Hepatocyte (in vitro differentiated cells): ENCODE measurements around the gene RPRD2. TPM values are rescaled to one million over a fixed set of nuclear protein-coding genes. Genes with fewer than 3 reads are reported as not detected.

Experiments
- DNase-seq: peaks from one replicate; pipeline ENCODE4 v3.0.0-alpha.2; 2016; ENCODE audit warnings: low spot score
- H2AFZ ChIP-seq: fragments of 200-600 bp; sonication (generic); 2 replicates; pipeline ENCODE4 v1.6.0; 2016; ENCODE audit warnings: antibody characterized with exemption, mild to moderate bottlenecking
- H3K27ac ChIP-seq: fragments of 200-600 bp; sonication (generic); 2 replicates; pipeline ENCODE4 v1.5.1; 2016; ENCODE audit warnings: mild to moderate bottlenecking
- H3K27me3 ChIP-seq: fragments of 200-600 bp; sonication (generic); 2 replicates; pipeline ENCODE4 v1.6.1; 2016
- H3K36me3 ChIP-seq: fragments of 200-600 bp; sonication (generic); replicated peaks from 2 replicates; pipeline ENCODE4 v1.5.1; 2016; ENCODE audit warnings: low read depth; ENCODE audit not compliant: insufficient read depth
- H3K4me1 ChIP-seq: fragments of 200-600 bp; sonication (generic); 2 replicates; pipeline ENCODE4 v1.5.1; 2016; ENCODE audit warnings: mild to moderate bottlenecking, moderate library complexity; ENCODE audit not compliant: insufficient read depth
- H3K4me2 ChIP-seq: fragments of 200-600 bp; sonication (generic); 2 replicates; pipeline ENCODE4 v1.6.0; 2016
- H3K4me3 ChIP-seq: fragments of 200-600 bp; sonication (generic); 2 replicates; pipeline ENCODE4 v1.5.1; 2016; ENCODE audit warnings: mild to moderate bottlenecking
- H3K79me2 ChIP-seq: fragments of 200-600 bp; sonication (generic); 2 replicates; pipeline ENCODE4 v1.6.0; 2017; ENCODE audit warnings: mild to moderate bottlenecking
- H3K9me2 ChIP-seq: fragments of 200-600 bp; sonication (generic); replicated peaks from 2 replicates; pipeline ENCODE4 v1.6.0; 2017; ENCODE audit warnings: mild to moderate bottlenecking; ENCODE audit not compliant: insufficient read depth
- H3K9me3 ChIP-seq: fragments of 200-600 bp; sonication (generic); 2 replicates; pipeline ENCODE4 v1.5.1; 2016; ENCODE audit warnings: low read depth, mild to moderate bottlenecking
- H4K20me1 ChIP-seq: fragments of 200-600 bp; sonication (generic); 2 replicates; pipeline ENCODE4 v1.6.0; 2016; ENCODE audit warnings: mild to moderate bottlenecking; ENCODE audit not compliant: insufficient read depth, poor library complexity, severe bottlenecking
- EZH2 ChIP-seq: fragments of 200-600 bp; sonication (generic); IDR thresholded peaks from 2 replicates; pipeline ENCODE4 v1.6.1; 2016; ENCODE audit warnings: antibody characterized with exemption, mild to moderate bottlenecking, borderline replicate concordance
- EZH2phosphoT487 ChIP-seq: fragments of 200-600 bp; sonication (generic); IDR thresholded peaks from one replicate; pipeline ENCODE4 v1.6.1; 2018; ENCODE audit warnings: antibody characterized with exemption, mild to moderate bottlenecking, low read depth, moderate library complexity; ENCODE audit not compliant: unreplicated experiment, severe bottlenecking
- WGBS: methylation state at CpG from one replicate; pipeline ENCODE4 v1.1.6; 2016; ENCODE audit warnings: low lambda C conversion rate; ENCODE audit errors: missing lambda C conversion rate; 5-methylcytosine and 5-hydroxymethylcytosine counted together
- polyA plus RNA-seq: library from polyadenylated mRNA; unstranded; fragments of >200 nt; fragmentation: Nextera tagmentation; extraction: Ambion mirVana; gene quantifications from 2 replicates; pipeline ENCODE4 v1.2.1, GENCODE V29; 2016
- total RNA-seq: library from RNA; depleted of rRNA; stranded (reverse); fragments of >200 nt; gene quantifications from 2 replicates; pipeline ENCODE4 v1.2.3, GENCODE V29; 2014
- TF ChIP-seq, protein P1 (sequence below): fragments of 200-600 bp; sonication (generic); IDR thresholded peaks from 2 replicates; pipeline ENCODE4 v1.5.1; 2016; ENCODE audit warnings: antibody characterized with exemption, mild to moderate bottlenecking; ENCODE audit not compliant: poor library complexity

RPRD2 gene
- total and polyA plus RNA-seq, 2 experiments from 2014 or later, result 16.5 to 18.8 TPM

DNA sequence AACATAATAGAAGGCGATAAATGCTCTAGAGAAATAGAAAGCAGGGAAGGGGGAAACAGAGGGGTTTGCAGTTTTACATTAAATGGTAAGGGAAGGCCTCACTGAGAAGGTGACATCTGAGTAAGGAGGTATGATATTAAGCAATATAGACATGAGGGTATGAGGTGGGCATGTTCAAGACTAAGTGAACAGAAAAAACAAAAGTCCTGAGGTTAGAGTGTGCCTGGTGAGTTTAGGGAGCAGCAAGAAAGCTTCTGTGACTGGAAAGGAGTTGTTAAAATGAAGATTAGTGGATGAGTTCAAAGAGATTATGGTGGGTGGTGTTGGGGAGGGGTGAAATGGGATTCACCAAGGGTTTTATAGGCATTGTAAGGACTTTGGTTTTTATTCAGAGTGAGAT, 8.6 kb downstream of the RPRD2 start:
- TF ChIP-seq EZH2phosphoT487 (no peak), EZH2 (no peak)
- TF ChIP-seq, protein P1, sequence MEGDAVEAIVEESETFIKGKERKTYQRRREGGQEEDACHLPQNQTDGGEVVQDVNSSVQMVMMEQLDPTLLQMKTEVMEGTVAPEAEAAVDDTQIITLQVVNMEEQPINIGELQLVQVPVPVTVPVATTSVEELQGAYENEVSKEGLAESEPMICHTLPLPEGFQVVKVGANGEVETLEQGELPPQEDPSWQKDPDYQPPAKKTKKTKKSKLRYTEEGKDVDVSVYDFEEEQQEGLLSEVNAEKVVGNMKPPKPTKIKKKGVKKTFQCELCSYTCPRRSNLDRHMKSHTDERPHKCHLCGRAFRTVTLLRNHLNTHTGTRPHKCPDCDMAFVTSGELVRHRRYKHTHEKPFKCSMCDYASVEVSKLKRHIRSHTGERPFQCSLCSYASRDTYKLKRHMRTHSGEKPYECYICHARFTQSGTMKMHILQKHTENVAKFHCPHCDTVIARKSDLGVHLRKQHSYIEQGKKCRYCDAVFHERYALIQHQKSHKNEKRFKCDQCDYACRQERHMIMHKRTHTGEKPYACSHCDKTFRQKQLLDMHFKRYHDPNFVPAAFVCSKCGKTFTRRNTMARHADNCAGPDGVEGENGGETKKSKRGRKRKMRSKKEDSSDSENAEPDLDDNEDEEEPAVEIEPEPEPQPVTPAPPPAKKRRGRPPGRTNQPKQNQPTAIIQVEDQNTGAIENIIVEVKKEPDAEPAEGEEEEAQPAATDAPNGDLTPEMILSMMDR, result no peak
- Histone ChIP-seq H3K4me1 (peaks cover 26% of the 10 kb centered on the region), H2AFZ (no peak overlapping the region), H3K79me2 (peaks cover 98% of the 10 kb centered on the region), H4K20me1 (peaks cover 60% of the 10 kb centered on the region), H3K9me2 (no peaks in the 10 kb centered on the region), H3K4me2 (no peak overlapping the region), H3K4me3 (no peak overlapping the region), H3K27ac (no peak overlapping the region), H3K27me3 (no peaks in the 10 kb centered on the region), H3K36me3 (no peaks in the 10 kb centered on the region), H3K9me3 (no peaks in the 10 kb centered on the region)
- DNase-seq, result no peak
- WGBS, result 83% methylated on average over 1 of the region's 1 CpG

DNA sequence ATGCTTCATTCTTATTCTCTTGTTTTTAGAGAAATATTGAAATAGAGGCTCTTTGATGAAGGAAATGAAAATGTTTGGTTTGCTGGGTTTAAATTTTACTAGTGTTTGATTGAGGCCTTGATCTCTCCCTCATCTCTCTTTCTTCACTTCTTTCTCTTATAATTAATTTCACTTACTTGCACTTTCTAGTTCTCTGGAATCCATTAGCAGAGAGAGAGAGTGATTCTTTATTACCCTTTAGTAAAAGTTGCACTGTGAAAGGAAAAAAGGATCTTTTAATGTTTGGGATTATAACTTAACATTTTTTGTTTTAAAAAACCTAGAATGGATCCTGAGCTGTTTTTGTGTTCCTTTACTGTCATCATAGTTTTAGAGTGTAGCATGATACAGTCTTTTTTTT, 12.2 kb downstream of the RPRD2 start:
- no peak for TF ChIP-seq EZH2phosphoT487
- Histone ChIP-seq H3K4me1 (peaks cover 17% of the 10 kb centered on the region), H4K20me1 (peaks cover 70% of the 10 kb centered on the region), H3K27ac (no peak overlapping the region), H3K36me3 (no peaks in the 10 kb centered on the region), H3K9me2 (no peaks in the 10 kb centered on the region), H3K9me3 (no peaks in the 10 kb centered on the region), H3K4me3 (no peak overlapping the region), H2AFZ (no peak overlapping the region), H3K79me2 (peaks cover 100% of the 10 kb centered on the region), H3K4me2 (no peak overlapping the region), H3K27me3 (no peaks in the 10 kb centered on the region)
- no peak for DNase-seq

DNA sequence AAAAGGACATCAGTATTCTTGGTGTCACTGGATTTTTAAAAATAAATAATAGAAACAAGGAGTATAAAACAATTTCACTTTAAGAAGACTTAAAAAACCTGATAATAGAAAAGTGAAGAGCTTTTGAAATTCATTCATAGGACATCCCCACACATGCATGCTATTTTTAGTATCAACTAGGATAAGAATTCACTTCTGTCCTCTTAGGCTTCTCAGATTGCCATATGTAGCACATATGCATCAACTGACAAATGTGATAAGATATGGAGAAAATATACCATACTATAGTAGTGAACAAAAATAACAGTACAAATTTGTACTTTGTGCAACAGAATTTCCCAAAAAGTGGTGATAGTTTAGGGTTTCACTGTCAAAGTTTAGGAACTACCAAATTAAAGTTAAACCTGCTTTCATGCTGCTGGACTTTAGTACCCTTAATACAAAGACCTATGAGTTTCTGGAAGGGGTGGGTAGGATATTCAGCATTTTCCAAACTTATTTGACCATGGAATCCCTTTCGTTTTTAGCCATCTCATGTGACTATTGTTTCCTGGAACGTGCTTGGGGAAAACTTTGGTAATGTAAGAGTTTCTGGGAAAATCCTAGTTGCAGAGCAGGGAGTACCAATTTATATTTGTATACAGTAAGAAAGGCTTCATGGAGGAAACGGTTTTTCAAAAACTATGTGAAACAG, 19.8 kb downstream of the RPRD2 start:
- Histone ChIP-seq H2AFZ (no peak overlapping the region), H3K4me2 (no peak overlapping the region), H3K79me2 (peaks cover 92% of the 10 kb centered on the region), H3K27ac (no peak overlapping the region), H3K9me2 (no peaks in the 10 kb centered on the region), H3K4me1 (peaks cover 5% of the 10 kb centered on the region), H3K4me3 (no peak overlapping the region), H3K27me3 (no peaks in the 10 kb centered on the region), H3K36me3 (no peaks in the 10 kb centered on the region), H3K9me3 (no peaks in the 10 kb centered on the region), H4K20me1 (peaks cover 41% of the 10 kb centered on the region)
- WGBS, result 83% methylated on average over 3 of the region's 3 CpGs
- no peak for DNase-seq
- TF ChIP-seq EZH2 (no peak), EZH2phosphoT487 (no peak)
- TF ChIP-seq, protein P1, result no peak

DNA sequence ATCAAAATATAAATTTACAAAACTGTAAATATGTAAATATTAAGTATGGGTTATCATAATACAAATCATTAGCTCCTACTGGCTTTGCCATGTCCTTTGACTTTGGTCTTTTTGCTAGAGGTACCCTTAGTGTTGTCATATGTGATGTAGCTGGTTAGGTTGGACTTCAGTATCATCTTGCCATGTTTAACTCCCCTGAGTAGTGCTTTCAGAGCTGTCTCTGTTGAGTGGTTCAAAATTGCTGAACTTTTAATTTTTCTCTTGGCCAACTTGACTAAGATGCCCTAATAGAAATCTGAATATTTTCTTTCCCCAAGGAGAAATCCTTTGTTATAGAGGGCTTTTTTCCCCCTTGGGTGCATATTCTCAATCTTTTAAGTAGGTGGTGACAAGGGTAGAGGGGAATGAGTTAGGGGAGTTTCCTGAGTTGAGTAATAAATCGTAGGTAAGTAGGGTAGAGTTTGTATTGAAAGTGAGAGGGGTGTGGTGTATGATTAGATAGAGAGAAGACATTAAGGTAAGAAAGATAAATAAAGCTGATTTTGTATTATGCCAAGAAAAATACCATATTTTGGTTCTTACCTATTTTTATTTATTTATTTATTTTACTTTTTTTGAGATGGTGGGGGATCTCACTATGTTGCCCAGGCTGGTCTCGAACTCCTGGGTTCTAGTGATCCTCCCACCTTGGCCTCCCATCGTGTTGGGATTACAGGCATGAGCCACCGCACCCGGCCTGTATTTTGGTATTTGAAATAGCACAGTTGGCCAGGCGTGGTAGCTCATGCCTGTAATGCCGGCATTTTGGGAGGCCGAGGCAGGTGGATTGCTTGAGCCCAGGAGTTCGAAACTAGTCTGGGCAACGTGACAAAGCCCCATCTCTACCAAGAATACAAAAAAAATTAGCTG, 21.8 kb downstream of the RPRD2 start:
- TF ChIP-seq EZH2, result no peak
- no peak for TF ChIP-seq EZH2phosphoT487
- TF ChIP-seq, protein P1, result no peak
- Histone ChIP-seq H3K9me3 (no peaks in the 10 kb centered on the region), H3K4me1 (peaks cover 19% of the 10 kb centered on the region), H3K4me2 (no peak overlapping the region), H3K27me3 (no peaks in the 10 kb centered on the region), H3K36me3 (no peaks in the 10 kb centered on the region), H2AFZ (no peak overlapping the region), H3K4me3 (no peak overlapping the region), H4K20me1 (peaks cover 39% of the 10 kb centered on the region), H3K9me2 (no peaks in the 10 kb centered on the region), H3K27ac (no peak overlapping the region), H3K79me2 (peaks cover 92% of the 10 kb centered on the region)
- WGBS, result 91% methylated on average over 10 of the region's 10 CpGs
- DNase-seq, result no peak
